NCI-H748 treated with DMSO at 0.1 percent for 48 hours (cell line): Measurements from ENCODE around the gene GHRL.

ENCODE experiments used
- DNase-seq: peaks from one replicate; lab custom pipeline; 2025; lab: John Stamatoyannopoulos, UW

GHRL gene

DNA sequence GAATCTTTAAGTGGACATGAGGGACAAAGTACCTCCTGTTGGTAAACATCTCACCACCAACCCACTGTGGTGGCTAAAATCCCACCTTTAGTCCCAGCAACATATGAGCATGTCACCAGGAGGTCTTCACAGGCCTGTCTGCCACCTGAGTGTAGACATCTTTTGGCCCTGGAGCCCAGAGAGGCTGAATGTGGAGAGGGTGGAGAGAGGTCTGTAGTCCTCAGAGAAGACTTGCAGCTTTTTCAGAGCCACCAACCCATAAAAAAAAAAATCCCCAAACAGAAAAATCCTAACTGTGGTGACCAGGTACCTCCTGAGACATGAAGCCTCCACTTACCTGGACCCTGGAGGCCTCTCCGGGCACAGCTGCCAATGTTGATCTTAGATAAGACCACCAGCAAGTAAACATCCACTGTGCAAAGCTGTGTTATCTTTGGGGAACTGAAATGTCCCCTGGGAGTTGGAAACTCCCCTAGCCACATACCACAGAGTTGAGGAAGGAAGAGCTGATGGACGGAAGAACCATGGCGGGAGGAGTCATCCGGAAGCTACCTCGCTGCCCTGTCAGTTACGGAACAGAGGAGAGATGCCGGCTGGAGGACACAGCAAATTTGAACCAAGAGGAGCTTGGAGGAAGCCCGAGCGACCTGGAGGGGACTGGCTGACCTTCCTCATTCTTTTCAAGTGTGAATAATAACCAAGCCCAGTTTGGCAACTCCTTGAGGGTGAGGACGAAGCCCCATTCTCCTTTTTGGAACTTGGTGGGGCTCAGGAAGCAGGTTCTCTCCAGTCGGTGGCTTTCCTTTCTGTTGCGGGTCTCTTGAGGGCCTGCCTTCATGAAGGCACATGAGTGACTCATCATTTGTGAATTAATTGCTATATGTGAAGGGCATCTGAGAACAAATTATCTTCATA is at the start of gene GHRL:
TSS of gene GHRL (minus strand) at position 443 of the 915 bp plus-strand sequence. CDS start 2,767 bp downstream, outside the sequence.
- DNase-seq: no peak

- no peak for DNase-seq
Observed at GRCh38 chr3:10341901-10342398, 49.2 kb upstream of the GHRL start.

- DNase-seq: no peak
Observed at GRCh38 chr3:10340476-10340875, 47.7 kb upstream of the GHRL start.

- DNase-seq: no peak
Observed at GRCh38 chr3:10340046-10340445, 47.3 kb upstream of the GHRL start.

DNA sequence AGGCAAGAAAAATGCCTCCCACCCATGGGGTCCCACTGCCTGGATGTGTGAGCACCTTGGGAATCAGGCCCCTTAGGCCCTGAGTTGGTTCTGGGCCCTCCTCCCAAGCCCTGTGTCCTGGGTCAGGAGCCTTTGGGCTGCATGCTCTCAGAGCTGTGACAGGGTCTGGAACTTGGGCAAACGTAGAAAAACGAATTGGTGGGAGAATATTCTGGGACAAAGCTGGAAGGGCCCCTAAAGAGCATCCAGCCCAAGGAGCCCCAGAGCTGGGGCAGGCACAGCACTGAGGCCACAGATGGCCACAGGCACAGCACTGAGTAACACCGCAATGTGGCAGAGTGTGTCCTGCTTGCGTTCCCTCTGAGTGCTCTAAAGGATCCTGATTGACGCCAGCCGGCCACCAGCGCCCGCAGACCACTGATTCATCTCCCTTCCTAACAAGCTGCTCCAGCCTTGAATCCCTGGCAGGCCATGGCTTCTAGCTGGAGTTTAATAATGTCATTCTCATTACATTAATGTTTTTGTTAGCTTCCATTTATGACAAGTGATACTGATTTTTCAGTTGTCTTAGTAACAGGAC is 46.7 kb upstream of the GHRL start:
- DNase-seq: no peak

DNA sequence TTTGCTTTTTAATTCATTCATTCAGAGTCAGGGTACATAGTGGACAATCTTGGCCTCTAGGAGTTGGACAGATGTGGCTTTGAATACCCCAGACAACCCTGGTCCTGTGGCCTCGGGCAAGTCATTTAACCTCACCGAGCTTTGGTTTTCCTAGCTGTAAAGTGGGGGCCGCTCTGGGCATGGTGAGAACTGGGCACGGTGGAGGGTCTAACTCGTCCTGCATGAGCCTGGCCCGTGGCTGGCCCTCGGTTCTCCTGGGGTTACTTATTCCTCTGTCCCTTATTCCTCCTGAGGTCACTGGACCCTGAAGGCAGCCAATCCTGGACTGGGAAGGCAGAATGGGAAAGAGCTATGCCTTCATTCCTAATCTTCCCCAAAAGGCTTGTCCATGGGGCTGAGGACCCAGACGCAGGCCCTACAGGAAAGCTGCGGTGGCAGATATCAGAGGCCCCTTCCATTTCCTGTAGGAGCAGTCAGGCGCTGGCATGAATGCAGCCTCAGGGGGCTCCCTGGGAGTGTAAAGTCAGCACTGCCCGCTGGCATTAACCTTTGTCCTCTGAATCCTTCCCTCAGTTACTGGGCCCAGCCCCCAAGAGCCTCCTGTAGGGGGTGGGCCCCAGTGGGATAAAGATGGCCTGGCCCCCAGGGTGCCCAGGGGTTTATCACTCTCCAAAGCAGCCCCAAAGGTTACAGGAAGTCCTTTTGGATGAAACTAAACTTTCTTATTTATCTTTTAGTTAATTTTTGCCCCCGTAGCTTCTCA is 46.0 kb upstream of the GHRL start:
- DNase-seq: no peak

- DNase-seq: no peak
Observed at GRCh38 chr3:10338164-10338470, 45.4 kb upstream of the GHRL start.

DNA sequence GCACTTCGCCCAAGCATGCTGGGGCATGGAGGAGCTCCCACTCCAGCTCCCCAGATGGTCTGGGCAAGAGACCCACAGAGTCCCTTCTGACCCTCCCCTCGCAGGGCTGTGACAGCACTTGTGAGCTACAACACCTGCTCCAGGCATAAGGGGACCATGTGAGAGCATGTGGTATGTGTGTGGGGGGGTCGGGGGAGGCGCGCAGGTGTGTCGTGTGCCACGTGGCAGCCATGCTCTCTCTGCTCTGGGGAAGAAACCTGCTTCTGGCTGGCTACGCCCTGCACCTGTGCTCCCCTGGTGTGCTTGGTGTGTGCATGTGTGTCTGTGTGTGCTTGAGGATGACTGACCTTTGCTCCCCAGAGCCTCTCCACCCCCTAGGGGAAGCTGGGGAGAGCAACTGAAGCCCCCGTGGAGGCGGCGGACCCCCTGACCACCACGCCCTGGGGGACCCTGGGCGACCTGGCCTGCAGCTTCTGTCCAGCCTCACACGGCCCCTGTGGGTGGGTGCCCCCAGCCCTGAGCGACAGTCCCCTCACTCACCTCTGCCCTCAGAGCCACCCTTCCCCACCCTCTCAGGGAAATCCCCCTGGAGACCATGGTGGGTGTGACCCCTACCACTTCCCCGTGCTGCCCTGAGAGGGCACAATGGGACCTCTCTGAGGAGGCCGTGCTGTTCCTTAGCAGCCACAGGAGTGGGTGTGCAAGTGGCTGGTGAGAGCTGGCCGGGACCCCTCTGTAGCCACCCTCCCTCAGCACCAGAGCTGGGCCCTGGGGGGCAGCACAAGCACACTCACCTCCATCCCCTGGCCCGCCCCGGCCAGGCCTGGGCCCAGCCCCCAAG is 44.8 kb upstream of the GHRL start:
- DNase-seq: no peak

- no peak for DNase-seq
Observed at GRCh38 chr3:10336761-10337160, 44.0 kb upstream of the GHRL start.

DNA sequence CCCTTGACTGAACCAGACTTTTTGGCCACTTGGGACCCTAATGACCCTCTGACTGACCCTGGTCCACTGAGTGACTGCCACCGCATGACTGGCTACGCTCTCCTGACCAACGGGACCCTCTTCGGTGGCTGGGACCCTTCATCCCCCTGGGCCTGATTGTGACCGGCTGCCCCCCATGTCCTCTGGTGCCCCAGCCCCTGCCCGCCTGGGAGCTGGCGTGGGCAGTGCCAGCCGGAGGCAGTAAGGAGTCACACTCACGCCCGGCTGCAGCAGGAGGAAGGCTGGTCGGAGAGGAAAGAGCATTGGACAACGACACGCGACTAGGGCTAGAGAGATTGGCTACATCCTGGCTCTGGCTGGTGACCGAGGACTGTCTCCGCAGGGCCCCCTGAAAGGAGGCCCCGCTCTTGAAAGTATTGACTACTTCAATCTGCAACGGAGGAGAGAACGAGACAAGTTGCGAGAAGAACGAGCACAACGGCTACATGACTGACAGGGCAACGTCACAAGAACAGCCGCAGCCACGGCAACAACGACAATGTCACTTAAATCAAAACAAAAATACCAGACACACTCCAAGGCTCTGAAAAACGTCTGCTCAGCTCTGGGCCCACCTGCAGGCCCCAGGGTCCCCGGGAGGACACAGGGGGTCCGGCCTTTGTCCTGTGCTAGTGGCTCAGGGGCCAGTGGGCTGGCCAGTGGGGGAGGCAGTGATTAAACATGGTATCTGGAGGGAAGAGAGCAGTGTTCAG is 43.3 kb upstream of the GHRL start:
- no peak for DNase-seq

DNA sequence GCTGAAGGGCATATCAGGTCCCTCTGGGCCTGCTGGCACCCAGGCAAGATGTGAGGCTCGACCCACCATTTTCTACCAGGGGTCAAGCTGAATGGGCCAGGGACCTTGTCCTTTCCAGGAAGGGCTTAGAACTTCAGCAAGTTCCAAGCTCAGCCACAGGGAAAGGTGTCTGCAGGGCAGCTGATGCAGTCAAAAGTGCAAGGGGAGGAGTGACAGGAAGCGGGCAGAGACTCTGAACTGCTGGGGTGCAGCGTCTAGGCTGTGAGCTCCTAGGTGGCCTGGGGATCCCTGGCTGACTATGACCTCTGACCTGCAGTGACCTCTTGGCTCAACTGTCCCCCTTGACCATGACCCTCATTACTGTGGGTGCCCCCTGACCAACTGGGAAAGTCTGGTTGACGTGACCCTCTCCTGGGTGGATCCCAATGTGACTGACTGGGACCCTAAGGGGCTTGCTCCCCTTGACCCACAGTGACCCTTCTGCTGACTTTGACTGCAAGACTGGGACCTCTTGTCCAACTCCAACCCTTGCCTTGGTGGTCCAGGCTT is 42.5 kb upstream of the GHRL start:
- DNase-seq: no peak

DNA sequence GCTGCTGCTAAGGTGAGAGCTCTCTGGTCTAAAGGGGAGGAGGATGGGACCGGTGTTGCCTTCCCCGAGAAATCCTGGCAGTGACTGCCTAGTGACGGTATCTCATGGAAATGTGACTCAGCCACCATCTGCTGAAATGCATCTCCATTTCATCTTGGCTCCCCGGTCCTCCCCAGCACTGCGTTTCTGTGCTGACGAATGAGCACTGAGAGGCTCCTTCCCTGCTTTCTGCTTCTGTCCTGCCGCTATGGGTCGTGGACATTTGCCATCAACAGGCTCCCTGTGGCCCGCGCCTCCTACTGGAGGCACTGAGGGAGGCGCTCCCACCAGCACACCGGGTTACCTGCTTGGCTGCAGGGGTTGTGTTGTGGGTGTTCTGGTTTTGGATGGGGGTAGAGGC is 41.7 kb upstream of the GHRL start:
- DNase-seq: no peak

GRCh38 chr3:10334042-10334441 is 41.3 kb upstream of the GHRL start:
- DNase-seq: no peak

- no peak for DNase-seq
Observed at GRCh38 chr3:10333349-10333650, 40.6 kb upstream of the GHRL start.

DNA sequence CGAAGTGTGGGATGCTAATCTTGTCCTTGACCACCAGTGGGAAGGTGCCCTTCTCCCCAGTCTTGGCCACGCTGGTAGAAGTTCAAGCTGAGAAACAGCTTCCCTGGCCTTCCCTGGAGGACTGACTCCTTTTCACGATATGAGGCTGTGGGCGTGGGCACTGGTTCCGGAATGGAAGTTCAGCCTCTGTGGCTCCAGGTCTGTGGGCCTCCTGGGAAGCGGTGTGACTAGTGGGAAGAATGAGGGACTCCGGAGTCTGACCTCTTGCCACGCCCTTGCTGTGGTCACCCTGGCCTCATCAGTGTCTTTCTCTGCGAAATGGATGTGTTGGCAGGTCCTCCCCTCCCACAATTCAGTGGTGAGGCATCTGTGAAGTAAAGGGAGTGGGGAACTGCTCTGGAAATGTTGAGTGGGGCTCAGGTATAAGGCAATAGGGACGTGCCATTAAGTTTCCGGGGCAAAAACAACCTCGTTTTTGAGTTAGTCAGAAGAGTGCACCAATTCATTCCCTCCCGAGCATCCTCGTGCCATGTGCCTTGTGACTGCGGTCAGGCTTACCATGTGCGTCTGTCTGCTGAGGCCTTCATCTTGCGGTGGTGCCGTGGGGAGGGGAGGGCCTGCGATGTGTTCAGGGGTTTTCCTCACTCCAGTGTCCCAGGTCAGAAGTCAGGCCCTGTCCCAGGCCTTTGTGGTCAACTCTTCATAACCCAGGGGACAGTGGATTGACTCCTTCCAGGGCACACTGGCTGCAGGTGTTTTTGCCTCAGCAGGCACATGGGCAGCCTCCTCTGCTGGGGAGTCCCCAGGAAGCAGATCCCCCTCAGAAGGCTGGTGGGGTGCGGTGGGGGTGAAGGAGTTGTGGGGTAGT is 40.0 kb upstream of the GHRL start:
- no peak for DNase-seq

DNA sequence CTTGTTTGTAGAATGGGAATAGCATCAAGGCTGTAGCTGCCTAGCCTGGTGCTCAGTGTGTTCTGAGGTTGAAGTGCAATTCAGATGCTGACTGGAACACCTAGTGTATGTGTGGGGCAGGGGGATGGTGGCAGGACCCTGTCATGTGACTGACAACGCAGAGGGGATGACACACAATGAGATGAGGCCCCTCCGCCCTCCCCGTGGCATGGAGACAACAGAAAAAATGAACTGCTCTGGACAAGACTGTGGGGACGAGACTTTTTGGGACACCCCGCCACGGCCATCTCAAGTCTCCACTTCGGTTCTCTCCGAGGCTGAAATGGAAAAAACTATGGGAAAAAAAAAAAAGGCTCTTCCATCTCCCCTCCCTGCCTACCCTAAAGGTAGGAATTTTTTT is 38.6 kb upstream of the GHRL start:
- no peak for DNase-seq

DNA sequence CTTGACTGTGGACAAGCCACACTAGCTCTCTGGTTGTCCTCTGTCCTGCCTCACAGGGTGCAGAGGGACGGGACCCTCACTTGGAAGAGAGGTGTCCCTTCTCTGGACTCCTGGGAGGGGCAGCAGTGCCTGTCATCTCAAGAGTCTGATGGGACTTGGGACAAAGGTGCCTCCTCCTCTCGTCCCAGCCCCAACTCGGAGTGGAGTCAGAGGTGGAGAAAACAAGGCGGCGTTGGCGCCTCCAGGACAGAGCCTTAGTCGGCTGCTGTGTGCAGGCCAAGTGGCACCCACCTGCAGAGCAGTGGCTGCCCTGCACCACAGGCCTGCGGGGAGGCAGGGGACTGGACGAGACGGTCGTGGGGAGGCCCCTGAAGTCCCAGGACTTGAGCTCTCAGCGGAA is 37.6 kb upstream of the GHRL start:
- no peak for DNase-seq

- DNase-seq: no peak
Observed at GRCh38 chr3:10329495-10330015, 36.8 kb upstream of the GHRL start.

DNA sequence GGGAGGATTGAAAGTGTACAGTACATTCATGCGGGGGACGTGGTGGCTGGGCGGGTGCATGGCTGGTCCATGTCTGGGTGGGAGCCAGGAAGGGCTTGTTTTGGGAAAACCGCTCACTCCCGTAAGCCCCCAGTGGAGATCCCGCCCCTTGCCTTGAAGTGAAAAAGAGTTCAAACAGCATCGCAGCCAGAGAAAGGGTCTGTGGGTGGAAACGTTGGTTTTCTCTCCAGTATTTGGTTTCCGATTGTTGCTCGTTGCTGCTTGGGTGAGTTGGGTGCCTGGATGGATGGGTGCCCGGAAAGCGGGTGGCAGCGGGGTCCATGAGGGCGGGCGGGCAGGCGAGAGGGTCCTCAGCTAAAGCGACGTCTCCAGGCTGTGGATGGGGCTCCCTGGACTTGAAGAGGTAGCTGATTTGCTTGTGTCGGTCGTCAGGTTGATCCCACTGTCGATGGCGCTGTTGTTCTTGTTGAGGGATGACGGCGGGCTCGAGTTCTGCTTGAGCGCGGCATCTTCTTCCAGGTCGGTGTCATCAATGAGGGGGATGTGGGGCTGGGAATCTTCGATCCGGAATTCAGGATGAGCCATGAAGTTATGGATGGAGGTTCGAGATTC is 35.8 kb upstream of the GHRL start:
- DNase-seq: no peak
